Breast epithelium (tissue), 3 donors: ENCODE measurements around the gene PRKCE.

Source experiments
- CTCF ChIP-seq, 3 donors: fragments of 450-650 bp; IDR thresholded peaks; one replicate each; pipeline ENCODE4 v1.5.1; 2016 to 2017; ENCODE audit warnings: antibody characterized with exemption in 3 of 3, mild to moderate bottlenecking in 3 of 3, moderate library complexity in 3 of 3
- POLR2A ChIP-seq: fragments of 450-650 bp; IDR thresholded peaks from one replicate; pipeline ENCODE4 v1.6.1; 2016; ENCODE audit warnings: antibody characterized with exemption, mild to moderate bottlenecking, moderate library complexity

- TF ChIP-seq CTCF (IDR thresholded peaks at IDR 0.05) (no peak), POLR2A (no peak)
Measured at GRCh38 chr2:46197672-46198071, 546.2 kb downstream of the PRKCE start.
